HG02970 (cell line): ENCODE measurements around the gene CARNS1.

ENCODE experiments used
- ATAC-seq: cut with Tn5 transposase; IDR thresholded peaks from one replicate; pipeline ENCODE4 v1.9.1; 2021; ENCODE audit warnings: mild to moderate bottlenecking, moderate library complexity, moderate number of reproducible peaks; ENCODE audit not compliant: unreplicated experiment, low FRiP score

Gene CARNS1

GRCh38 chr11:67407688-67408163 lies 7.8 kb upstream of the CARNS1 start:
- no peak for ATAC-seq

- no peak for ATAC-seq
Observed at GRCh38 chr11:67408437-67409200, 6.9 kb upstream of the CARNS1 start.

- no peak for ATAC-seq
Observed at GRCh38 chr11:67409261-67409666, 6.2 kb upstream of the CARNS1 start.

GRCh38 chr11:67409781-67410368 lies 5.6 kb upstream of the CARNS1 start:
- ATAC-seq = no peak

GRCh38 chr11:67410369-67410831 lies 5.1 kb upstream of the CARNS1 start:
- ATAC-seq = no peak

GRCh38 chr11:67410984-67411784 lies 4.3 kb upstream of the CARNS1 start:
- ATAC-seq = no peak

GRCh38 chr11:67411785-67412152 lies 3.7 kb upstream of the CARNS1 start:
- no peak for ATAC-seq

GRCh38 chr11:67412495-67413179 lies 2.8 kb upstream of the CARNS1 start:
- no peak for ATAC-seq

GRCh38 chr11:67413266-67413849 lies 2.1 kb upstream of the CARNS1 start:
- ATAC-seq = no peak

GRCh38 chr11:67416416-67417335 lies 1.2 kb downstream of the CARNS1 start:
- ATAC-seq = no peak

- ATAC-seq = no peak
Observed at GRCh38 chr11:67417425-67417824, 1.9 kb downstream of the CARNS1 start.

- no peak for ATAC-seq
Observed at GRCh38 chr11:67418476-67419281, 3.2 kb downstream of the CARNS1 start.

GRCh38 chr11:67419325-67420049 lies 4.0 kb downstream of the CARNS1 start:
- no peak for ATAC-seq

- no peak for ATAC-seq
Observed at GRCh38 chr11:67420147-67420645, 4.7 kb downstream of the CARNS1 start.

- ATAC-seq = peak; percentile 85
Observed at GRCh38 chr11:67420646-67421429, 5.4 kb downstream of the CARNS1 start.

GRCh38 chr11:67421430-67422031 lies 6.1 kb downstream of the CARNS1 start:
- ATAC-seq = no peak
